NCI-H526 treated with DMSO at 0.1 percent for 48 hours (cell line): ENCODE results near the gene TP63.
"Not testable (repeated sequence)": the region's sequence is repeated elsewhere in the genome, so short reads cannot be mapped to it uniquely, and the experiment has no call there.

Experiments used
- DNase-seq: peaks from one replicate; lab custom pipeline; 2025; lab: John Stamatoyannopoulos, UW

TP63 gene

GRCh38 chr3:189625572-189625971, 5.6 kb upstream of the TP63 start:
- no peak for DNase-seq

GRCh38 chr3:189626286-189626685, 4.9 kb upstream of the TP63 start:
- DNase-seq = no peak

- DNase-seq = no peak
These were observed 1.3 kb upstream of the TP63 start for GRCh38 chr3:189629803-189630455.

GRCh38 chr3:189630767-189631372, 319 bp upstream of the TP63 start:
- no peak for DNase-seq

- DNase-seq = no peak
These were observed 220 bp downstream of the TP63 start for GRCh38 chr3:189631409-189631808.

- DNase-seq = no peak
These were observed 1.1 kb downstream of the TP63 start for GRCh38 chr3:189632242-189632641.

- DNase-seq = no peak
These were observed 4.2 kb downstream of the TP63 start for GRCh38 chr3:189635339-189635738.

- DNase-seq = no peak
These were observed 4.9 kb downstream of the TP63 start for GRCh38 chr3:189636048-189636447.

- no peak for DNase-seq
These were observed 6.6 kb downstream of the TP63 start for GRCh38 chr3:189637750-189638149.

GRCh38 chr3:189638276-189639031, 7.3 kb downstream of the TP63 start:
- DNase-seq = no peak

- DNase-seq = no peak
These were observed 10.6 kb downstream of the TP63 start for GRCh38 chr3:189641776-189642175.

- DNase-seq = no peak
These were observed 15.8 kb downstream of the TP63 start for GRCh38 chr3:189646853-189647542.

GRCh38 chr3:189652042-189652441, 20.9 kb downstream of the TP63 start:
- no peak for DNase-seq

- DNase-seq = no peak
These were observed 24.4 kb downstream of the TP63 start for GRCh38 chr3:189655617-189656016.

- no peak for DNase-seq
These were observed 28.4 kb downstream of the TP63 start for GRCh38 chr3:189659571-189659970.

GRCh38 chr3:189664311-189664710, 33.1 kb downstream of the TP63 start:
- DNase-seq = no peak

GRCh38 chr3:189672346-189672745, 41.2 kb downstream of the TP63 start:
- DNase-seq = not testable (repeated sequence)

- DNase-seq = no peak
These were observed 42.3 kb downstream of the TP63 start for GRCh38 chr3:189673535-189673934.

- no peak for DNase-seq
These were observed 43.2 kb downstream of the TP63 start for GRCh38 chr3:189674249-189674913.

- no peak for DNase-seq
These were observed 46.5 kb downstream of the TP63 start for GRCh38 chr3:189677667-189678066.

- DNase-seq = no peak
These were observed 49.5 kb downstream of the TP63 start for GRCh38 chr3:189680723-189681122.
